Measurements from ENCODE around the gene DDHD1. TPM values are rescaled to one million over a fixed set of nuclear protein-coding genes. Genes with fewer than 3 reads are reported as not detected.

The DDHD1 gene
- total RNA-seq, 1 experiment from 2014 or later = 10.6 TPM

- CTCF ChIA-PET = no interaction called here
- peak overlapping the region; percentile 78 for H3K27ac ChIP-seq (ENCODE audit: low read length)
- no peaks in the 10 kb centered on the region for H3K4me1 ChIP-seq (ENCODE audit: control insufficient read depth, insufficient read depth, low read length)
- POLR2A ChIA-PET = interaction anchor here (0.5 kb wide), 1 partner anchor 211 kb away, joined by 5 read pairs; no protein-coding TSS in a partner anchor
- H3K27me3 ChIP-seq (ENCODE audit: control insufficient read depth, insufficient read depth, low read length) = no peaks in the 10 kb centered on the region
- intact Hi-C loops (cut with micrococcal nuclease; ENCODE audit: unreplicated experiment) (no loop called here), in situ Hi-C loops (cut with HindIII; ENCODE audit: low pct_unique_long_range_greater_than_20kb, low sequenced_read_pairs) (no loop called here)
- no peaks in the 10 kb centered on the region for H3K9me3 ChIP-seq (ENCODE audit: control insufficient read depth, insufficient read depth, low read depth, low read length)
- H3K4me3 ChIP-seq (ENCODE audit: low read depth in 2 of 2, low read length in 2 of 2) = peak overlapping the region; percentile 74 to 82
- no peak for ATAC-seq
- no peak for DNase-seq (ENCODE audit: low read depth, low spot score)
- no peak for TF ChIP-seq TCF7L2 (IDR thresholded peaks at IDR 0.05; ENCODE audit: low read depth, low read length)
- TF ChIP-seq POLR2AphosphoS5 (IDR thresholded peaks at IDR 0.05; ENCODE audit: low read depth, low read length) = no peak
- TF ChIP-seq, protein P1, sequence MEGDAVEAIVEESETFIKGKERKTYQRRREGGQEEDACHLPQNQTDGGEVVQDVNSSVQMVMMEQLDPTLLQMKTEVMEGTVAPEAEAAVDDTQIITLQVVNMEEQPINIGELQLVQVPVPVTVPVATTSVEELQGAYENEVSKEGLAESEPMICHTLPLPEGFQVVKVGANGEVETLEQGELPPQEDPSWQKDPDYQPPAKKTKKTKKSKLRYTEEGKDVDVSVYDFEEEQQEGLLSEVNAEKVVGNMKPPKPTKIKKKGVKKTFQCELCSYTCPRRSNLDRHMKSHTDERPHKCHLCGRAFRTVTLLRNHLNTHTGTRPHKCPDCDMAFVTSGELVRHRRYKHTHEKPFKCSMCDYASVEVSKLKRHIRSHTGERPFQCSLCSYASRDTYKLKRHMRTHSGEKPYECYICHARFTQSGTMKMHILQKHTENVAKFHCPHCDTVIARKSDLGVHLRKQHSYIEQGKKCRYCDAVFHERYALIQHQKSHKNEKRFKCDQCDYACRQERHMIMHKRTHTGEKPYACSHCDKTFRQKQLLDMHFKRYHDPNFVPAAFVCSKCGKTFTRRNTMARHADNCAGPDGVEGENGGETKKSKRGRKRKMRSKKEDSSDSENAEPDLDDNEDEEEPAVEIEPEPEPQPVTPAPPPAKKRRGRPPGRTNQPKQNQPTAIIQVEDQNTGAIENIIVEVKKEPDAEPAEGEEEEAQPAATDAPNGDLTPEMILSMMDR (IDR thresholded peaks at IDR 0.05) = no peak
- no peak for TF ChIP-seq REST (IDR thresholded peaks at IDR 0.05; ENCODE audit: insufficient read depth in 1 of 2, low read depth in 2 of 2, low read length in 1 of 2)
- no peak for TF ChIP-seq SIN3A (IDR thresholded peaks at IDR 0.05; ENCODE audit: borderline replicate concordance, insufficient read depth, low read depth, low read length)
- no TSS peak for BruUV-seq (replicated peaks)
- H3K36me3 ChIP-seq (ENCODE audit: control insufficient read depth, insufficient read depth, low read length) = no peaks in the 10 kb centered on the region; the same call in 1 of the 2 replicates
Measured at GRCh38 chr14:53153702-53154112, 584 bp upstream of the DDHD1 start.

DNA sequence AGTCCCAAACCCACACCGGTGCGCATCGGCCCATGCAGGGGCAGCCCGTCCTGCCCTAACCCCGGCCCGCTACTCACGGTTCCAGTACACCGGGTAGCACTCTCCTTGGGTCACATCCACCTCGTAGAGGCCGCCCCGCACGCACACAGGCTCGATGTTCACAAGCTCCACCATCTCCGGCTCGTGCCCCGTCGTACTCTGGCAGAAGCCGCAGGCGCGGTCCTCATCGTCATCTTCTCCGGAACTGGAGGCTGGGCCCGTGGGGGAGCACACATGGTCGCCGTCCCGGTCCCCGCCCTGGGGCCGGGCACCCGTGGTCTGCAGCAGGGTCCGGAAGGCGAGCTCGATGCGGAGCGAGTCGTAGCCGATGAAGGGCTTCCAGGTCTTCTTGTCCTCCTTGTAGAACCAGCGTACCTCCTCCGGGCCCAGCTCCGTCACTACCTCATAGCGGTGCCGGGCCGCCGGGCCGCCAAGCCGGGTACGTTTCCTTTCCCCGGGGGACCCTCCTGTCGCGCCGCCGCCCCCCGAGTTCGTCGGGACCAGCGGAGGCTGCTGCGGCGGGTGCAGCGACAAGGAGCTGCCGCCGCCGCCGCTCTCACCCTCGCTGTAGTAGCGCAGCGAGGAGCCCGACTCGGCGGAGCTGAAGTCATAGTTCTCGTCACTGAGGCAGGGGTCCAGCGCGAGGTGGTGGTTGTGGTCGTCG, 788 bp downstream of the DDHD1 start:
- ATAC-seq (peak; percentile 54), DNase-seq (ENCODE audit: low read depth, low spot score) (no peak)
- no peak for TF ChIP-seq SIN3A (IDR thresholded peaks at IDR 0.05; ENCODE audit: borderline replicate concordance, insufficient read depth, low read depth, low read length)
- TF ChIP-seq TCF7L2 (IDR thresholded peaks at IDR 0.05; ENCODE audit: low read depth, low read length) = no peak
- TF ChIP-seq POLR2AphosphoS5 (IDR thresholded peaks at IDR 0.05; ENCODE audit: low read depth, low read length) = no peak
- TF ChIP-seq REST (IDR thresholded peaks at IDR 0.05; ENCODE audit: insufficient read depth in 1 of 2, low read depth in 2 of 2, low read length in 1 of 2) = no peak
- TF ChIP-seq, protein P1 (IDR thresholded peaks at IDR 0.05) = no peak
- Histone ChIP-seq H3K36me3 (ENCODE audit: control insufficient read depth, insufficient read depth, low read length) (no peaks in the 10 kb centered on the region; the same call in 1 of the 2 replicates), H3K27ac (ENCODE audit: low read length) (peak overlapping the region; percentile 74), H3K4me3 (ENCODE audit: low read depth in 2 of 2, low read length in 2 of 2) (peak overlapping the region; percentile 74 to 82), H3K27me3 (ENCODE audit: control insufficient read depth, insufficient read depth, low read length) (no peaks in the 10 kb centered on the region), H3K4me1 (ENCODE audit: control insufficient read depth, insufficient read depth, low read length) (no peaks in the 10 kb centered on the region), H3K9me3 (ENCODE audit: control insufficient read depth, insufficient read depth, low read depth, low read length) (no peaks in the 10 kb centered on the region)
- intact Hi-C loops (cut with micrococcal nuclease; ENCODE audit: unreplicated experiment) = no loop called here
- in situ Hi-C loops (cut with HindIII; ENCODE audit: low pct_unique_long_range_greater_than_20kb, low sequenced_read_pairs) = no loop called here
- no TSS peak for BruUV-seq (replicated peaks)
- ChIA-PET CTCF (no interaction called here), POLR2A (no interaction called here)
